HG03103 (cell line): Measurements from ENCODE around the gene INSYN2A.

Source experiments
- ATAC-seq: cut with Tn5 transposase; IDR thresholded peaks from one replicate; pipeline ENCODE4 v1.9.1; 2021; ENCODE audit warnings: low read depth; ENCODE audit not compliant: unreplicated experiment

INSYN2A gene

DNA sequence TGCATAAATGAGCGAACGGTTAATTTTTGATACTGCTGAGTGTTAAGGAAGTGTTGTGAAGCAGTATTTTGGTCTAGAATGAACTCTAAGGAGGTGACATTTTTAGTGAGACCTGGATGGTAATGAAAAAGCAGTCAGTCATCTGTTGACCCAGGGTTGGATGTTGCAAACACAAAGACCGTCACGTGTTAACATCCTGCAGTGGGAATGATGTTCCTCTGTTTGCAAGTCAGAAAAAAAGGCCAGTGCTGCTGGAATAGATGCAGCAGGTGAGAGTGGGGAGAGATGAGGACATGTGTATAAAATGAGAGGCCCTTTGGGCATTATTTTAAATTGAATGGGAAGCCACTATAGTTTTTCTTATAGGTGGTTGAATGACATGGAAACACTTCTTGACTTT lies 39.3 kb downstream of the INSYN2A start:
- ATAC-seq = no peak

DNA sequence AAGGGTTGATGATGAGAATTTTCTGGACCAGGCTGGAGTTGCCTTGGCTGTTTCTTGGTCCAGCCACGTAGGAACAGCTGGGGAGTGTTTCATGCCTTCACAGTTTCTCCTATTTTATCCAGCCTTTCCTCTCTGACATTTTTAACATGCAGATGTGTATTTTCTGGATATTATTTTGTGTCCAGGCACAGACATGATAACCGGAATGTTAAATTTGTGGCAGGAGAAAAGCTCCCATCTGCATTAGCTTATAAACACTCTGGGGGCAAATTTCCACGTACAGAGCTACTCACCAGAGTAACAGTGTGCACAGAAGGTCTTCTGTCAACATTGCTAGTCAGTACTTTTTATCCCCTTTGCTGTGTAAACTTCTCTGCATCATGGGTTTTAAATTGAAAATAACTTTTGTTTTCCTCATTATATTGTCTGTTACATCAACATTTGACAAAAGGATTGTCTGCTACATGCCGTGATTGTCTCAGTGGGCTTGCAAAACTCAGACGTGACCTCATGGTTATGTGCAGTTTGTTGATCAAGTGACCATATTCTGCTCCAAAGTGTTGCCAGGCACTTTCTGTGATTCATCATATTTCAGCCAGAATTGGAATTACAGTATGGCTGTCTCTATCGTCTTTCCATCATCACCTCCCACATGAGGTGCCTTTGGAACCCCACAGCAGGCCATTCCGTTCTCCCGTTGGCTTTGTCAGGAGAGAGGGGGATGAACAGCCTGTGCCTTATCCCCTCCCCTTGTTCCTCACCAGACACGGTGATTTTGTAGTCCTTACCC lies 41.4 kb downstream of the INSYN2A start:
- ATAC-seq = no peak

DNA sequence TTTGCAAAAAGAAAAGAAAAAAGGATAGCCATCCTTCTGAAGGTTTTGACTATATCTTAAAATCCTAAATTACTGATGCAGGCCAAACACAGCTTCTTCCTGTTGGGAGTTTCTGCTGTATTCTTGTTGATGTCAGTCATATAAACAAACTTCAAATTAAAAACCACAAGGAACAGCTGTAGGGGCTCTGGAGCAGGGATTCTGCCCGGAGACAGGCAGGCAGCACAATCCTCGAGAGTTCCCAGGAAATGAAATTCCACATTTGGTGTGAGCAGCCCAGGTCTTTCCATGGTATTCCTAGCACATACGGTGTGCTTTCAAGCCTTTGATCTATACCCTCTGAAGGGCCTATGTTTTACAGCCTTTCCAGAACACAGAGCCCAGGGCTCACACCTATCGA lies 43.2 kb downstream of the INSYN2A start:
- no peak for ATAC-seq

DNA sequence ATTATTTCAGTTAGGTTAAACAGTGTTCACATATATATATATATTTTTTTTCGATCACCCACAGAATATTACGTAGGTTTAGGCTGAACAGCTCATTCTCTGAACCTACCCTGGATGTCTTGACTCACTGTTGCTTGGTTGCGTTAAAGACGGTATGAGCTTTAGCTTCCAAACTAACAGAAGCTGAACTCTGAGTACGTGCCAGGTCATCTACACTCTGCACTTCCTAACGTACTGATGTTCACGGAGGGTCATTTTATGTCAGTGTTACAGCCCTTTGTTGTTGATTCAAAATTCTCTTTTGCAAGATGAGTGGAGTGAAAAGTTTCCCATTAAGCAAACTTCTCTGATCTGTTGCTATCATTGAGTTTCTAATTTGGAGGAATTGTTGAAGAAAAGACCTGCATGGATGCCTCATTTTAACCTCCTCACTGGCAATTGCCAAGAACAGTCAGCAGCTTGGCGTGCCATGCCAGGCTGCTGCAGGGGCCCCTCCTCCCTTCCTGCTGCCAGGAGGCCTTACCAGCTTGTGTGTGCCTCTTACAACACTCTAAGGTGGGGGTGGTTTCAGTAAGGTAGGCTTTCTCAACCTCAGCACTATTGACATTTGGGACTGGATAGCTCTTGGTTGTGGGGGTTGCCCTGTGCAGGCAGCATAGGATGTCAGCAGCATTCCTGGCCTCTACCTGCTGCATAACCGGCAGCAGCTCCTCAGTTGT lies 44.3 kb downstream of the INSYN2A start:
- no peak for ATAC-seq

DNA sequence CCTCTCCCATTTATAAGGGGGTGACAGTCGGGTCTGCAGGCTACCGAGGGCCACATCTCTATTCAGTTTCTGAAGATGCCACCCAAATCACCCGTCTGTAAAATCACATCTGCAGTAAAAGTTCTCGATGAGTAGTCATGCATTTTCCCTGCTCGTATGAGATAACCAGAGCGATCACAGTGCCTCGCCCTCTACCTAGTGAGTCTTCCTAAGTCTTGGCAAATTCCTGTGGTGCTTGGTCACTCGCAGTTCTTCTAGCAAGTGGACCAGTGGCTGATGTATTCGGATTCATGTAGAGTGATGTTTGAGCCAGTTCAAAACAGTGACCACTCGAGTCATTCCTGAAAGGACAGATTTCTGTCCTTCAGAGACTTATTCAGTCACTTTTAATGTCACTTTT lies 44.9 kb downstream of the INSYN2A start:
- no peak for ATAC-seq

DNA sequence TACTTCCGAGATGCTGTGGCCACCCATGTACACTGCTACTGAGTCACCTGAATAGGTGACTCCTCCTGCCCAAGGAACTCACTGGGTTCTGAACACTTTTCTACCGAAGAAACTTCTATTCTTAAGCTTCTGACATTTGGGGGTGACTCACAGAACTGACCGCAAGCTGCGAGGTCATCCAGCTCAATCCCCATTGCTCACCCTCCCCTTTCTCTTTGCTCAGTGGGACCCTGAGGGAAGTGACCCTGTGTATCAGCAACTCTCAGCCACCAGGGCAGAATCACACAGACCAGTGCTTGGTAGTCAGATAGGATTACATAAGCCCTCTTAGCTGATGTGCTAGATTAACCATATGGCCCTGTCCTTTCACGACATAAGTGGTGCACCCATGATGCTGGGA lies 46.3 kb downstream of the INSYN2A start:
- no peak for ATAC-seq

DNA sequence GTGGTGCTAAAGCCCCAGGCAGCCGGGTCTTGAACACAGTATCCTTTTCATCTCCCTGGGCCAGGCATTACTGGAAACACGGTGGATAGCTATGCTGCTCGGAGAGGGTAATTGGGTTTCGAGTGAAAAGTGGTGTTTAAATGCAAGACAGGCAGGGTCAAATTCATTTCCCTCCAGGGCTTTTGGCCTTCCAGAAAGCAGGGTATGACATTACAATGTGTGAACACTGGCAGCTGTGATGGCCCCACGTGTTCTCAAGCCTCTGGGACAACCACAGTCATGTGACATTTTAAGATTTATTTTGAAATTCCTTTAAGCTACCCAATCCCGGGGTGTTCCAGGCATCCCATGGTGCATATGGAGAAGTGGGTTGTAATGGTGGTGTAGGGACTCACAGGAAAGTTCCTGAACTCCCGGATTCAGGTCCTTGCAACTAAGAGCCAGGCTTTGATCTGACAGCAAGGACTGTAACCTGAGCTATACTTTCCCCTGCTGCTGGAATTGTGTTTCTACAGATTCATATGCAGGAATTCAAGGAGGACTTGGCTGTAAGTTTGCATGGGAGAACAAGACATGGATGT lies 46.8 kb downstream of the INSYN2A start:
- ATAC-seq = no peak

DNA sequence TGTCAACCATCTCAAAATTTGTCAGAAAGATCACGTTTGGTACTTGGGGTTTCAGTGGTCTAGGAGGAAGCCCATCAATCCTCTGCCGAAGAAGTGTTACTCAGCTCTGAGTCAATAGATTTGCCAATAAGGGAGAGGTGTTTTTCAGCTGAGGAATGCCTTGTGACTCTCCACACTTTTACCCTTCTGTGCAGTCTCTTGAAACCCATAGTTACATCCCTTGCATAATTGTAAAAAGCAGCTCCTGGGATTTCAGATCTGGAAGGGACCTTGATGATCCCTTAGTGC lies 47.5 kb downstream of the INSYN2A start:
- no peak for ATAC-seq

- ATAC-seq = no peak
Measured at GRCh38 chr10:127148066-127148932, 48.1 kb downstream of the INSYN2A start.

GRCh38 chr10:127146661-127147060 lies 49.7 kb downstream of the INSYN2A start:
- ATAC-seq = no peak
